HFFc6 (cell line): ENCODE results near the gene SAMSN1. TPM values are rescaled to one million over a fixed set of nuclear protein-coding genes. Genes with fewer than 3 reads are reported as not detected.

ENCODE experiments used
- DNase-seq: peaks from one replicate; pipeline ENCODE4 v3.0.0-alpha.2; 2018
- H3K27ac Mint-ChIP-seq: 2 replicates; pipeline ENCODE4 v1.8.0; 2020; ENCODE audit warnings: mild to moderate bottlenecking, mixed read lengths
- H3K27me3 Mint-ChIP-seq: 2 replicates; pipeline ENCODE4 v1.8.0; 2021; ENCODE audit warnings: mild to moderate bottlenecking, moderate library complexity, mixed read lengths; ENCODE audit not compliant: insufficient read depth
- H3K36me3 Mint-ChIP-seq: 2 replicates; pipeline ENCODE4 v1.8.0; 2021; ENCODE audit warnings: low read depth, mixed read lengths
- H3K4me1 Mint-ChIP-seq: 2 replicates; pipeline ENCODE4 v1.8.0; 2020; ENCODE audit warnings: low read depth, mixed read lengths
- H3K4me3 Mint-ChIP-seq: 2 replicates; pipeline ENCODE4 v1.8.0; 2020; ENCODE audit warnings: mild to moderate bottlenecking, moderate library complexity, mixed read lengths
- H3K9me3 Mint-ChIP-seq: 2 replicates; pipeline ENCODE4 v1.8.0; 2020; ENCODE audit warnings: mild to moderate bottlenecking, mixed read lengths
- CTCF ChIP-seq: fragments of 200-600 bp; sonication (generic); IDR thresholded peaks from 2 replicates; pipeline ENCODE4 v1.5.0; 2021; ENCODE audit warnings: antibody characterized with exemption, mild to moderate bottlenecking
- total RNA-seq, 6 experiments: library from RNA; stranded (reverse); fragmentation: NEBNext Ultra II Directional; extraction: Animal tissue kit (Norgen Biotek cat#: 25700); gene quantifications; 2 replicates in 1 of 6; 3 replicates in 5 of 6; pipeline ENCODE4 v1.2.3, GENCODE V29; 2021

The SAMSN1 gene
- total RNA-seq, 6 experiments from 2014 or later = not detected

DNA sequence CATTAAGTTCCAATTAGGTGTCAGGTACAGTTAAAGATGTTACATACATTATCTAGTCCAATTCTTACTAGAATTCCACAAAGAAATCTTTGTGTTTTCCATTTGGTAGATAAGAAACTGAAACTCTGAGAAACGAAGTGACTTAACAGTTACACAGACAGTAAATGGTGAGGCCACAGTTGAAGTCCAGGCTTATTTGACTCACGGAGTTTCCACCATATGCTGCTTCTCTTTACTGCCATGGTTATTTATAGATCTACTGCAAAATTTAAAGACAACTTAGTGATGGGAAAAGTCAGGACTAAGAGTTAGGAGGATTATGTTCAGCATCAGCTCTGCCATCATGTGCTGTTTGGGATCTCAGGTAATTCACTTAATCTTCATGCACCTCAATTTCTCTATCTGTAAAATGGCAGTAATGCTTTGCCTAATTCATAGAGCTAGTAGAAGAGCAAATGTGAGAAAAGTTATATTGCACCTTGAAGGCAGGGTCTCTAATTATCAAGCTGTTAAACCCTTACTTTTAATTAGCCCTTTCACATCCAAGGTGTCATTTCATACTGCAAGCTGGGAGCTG is 26.2 kb upstream of the SAMSN1 start:
- no peak for DNase-seq
- Mint-ChIP-seq H3K4me1 (no peaks in the 10 kb centered on the region), H3K4me3 (no peak overlapping the region), H3K9me3 (peaks cover 26% of the 10 kb centered on the region), H3K27ac (no peak overlapping the region), H3K27me3 (no peaks in the 10 kb centered on the region), H3K36me3 (no peaks in the 10 kb centered on the region; the same call in 1 of the 2 replicates)
- no peak for TF ChIP-seq CTCF

DNA sequence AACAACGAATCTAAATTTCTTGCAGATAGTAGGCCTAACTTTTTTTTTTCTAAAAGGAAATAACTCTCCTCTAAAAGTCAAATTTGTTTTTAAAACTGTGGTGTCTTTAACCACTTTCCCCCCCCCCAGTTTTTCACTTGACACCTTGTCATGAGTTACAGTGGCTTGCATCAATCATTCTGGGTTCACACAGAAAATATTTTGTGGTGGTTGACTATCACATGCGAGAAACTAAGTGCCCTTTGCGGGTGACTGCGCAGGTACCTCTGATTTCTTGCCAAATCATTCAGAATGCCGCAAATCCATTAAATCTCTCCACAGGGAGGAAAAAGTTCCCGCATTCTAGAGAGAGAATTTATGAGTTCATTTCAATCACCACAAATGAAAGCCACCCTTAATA is 23.8 kb upstream of the SAMSN1 start:
- Mint-ChIP-seq H3K4me3 (no peak overlapping the region), H3K27me3 (no peaks in the 10 kb centered on the region), H3K9me3 (peaks cover 24% of the 10 kb centered on the region), H3K4me1 (no peaks in the 10 kb centered on the region), H3K36me3 (no peaks in the 10 kb centered on the region), H3K27ac (no peak overlapping the region)
- TF ChIP-seq CTCF = no peak
- no peak for DNase-seq

GRCh38 chr21:14569026-14569621 is 23.0 kb upstream of the SAMSN1 start:
- no peak overlapping the region for H3K27ac Mint-ChIP-seq
- no peaks in the 10 kb centered on the region; the same call in 1 of the 2 replicates for H3K27me3 Mint-ChIP-seq
- peaks cover 29% of the 10 kb centered on the region for H3K9me3 Mint-ChIP-seq
- H3K36me3 Mint-ChIP-seq = no peaks in the 10 kb centered on the region
- H3K4me3 Mint-ChIP-seq = no peak overlapping the region
- no peak for TF ChIP-seq CTCF
- no peak for DNase-seq
- H3K4me1 Mint-ChIP-seq = no peaks in the 10 kb centered on the region

DNA sequence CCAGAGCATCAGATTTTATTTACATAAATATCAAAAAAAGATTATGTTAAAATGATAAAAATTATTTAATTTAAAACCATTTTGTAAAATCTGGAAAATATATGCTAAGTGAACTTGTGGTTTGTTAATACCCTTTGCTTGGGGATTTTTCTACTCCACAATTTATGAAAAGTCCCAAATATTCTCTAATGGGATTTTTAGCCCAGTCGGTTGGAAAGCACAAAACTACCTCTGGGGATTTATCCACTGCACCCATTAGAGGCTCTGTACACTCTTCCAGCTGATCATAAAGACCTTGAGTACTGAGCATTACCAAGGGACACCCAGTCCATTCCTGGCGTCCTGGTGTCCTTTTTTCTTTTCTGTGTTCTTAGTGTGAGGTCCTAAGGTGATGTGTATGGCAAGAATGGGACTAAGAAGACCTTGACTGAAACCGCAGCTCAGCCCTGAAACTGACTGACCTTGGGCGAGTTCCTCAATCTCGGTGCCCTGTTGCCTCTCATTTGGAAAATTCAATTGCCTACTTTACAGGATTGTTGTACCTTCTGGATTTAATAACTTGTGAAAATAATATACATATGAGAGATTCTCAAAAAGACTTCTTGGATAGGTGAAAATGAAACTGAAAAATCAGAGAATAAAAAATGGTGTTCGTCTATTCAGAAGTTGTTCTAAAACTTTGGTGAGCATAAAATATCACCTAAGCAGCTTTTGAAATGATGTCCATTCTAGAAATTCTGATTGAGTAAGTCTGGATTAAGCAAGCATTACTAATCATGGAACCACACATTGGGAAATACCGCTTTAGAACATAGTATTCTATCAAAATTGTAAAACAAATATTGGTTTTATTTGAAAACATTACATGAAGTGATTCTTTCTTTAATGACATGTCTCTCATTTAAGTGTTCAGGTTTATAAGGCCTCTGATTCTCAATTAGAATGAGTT is 21.5 kb upstream of the SAMSN1 start:
- Mint-ChIP-seq H3K4me1 (no peaks in the 10 kb centered on the region), H3K27me3 (no peaks in the 10 kb centered on the region; the same call in 1 of the 2 replicates), H3K27ac (no peak overlapping the region), H3K9me3 (peaks cover 32% of the 10 kb centered on the region), H3K4me3 (no peak overlapping the region), H3K36me3 (no peaks in the 10 kb centered on the region)
- no peak for TF ChIP-seq CTCF
- DNase-seq = no peak

DNA sequence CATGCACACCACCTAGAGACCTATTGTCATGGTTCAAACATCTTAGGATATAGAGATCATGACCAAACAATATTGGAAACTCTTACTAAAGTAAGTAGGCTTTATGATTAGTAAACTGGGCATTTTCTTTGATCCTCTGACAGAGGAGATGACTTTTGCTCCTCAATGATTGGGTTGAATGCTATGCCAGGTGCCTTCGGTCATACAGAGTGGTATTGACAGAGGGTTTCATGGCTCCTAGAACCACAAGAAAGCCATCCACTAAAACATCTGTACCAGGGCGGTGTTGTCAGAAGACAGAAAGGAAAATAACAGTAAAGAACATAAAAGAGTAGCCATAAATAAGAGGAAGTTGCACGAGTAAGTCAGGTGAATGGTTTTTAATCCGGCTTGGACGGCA is 20.8 kb upstream of the SAMSN1 start:
- no peak overlapping the region for H3K27ac Mint-ChIP-seq
- H3K27me3 Mint-ChIP-seq = no peaks in the 10 kb centered on the region; the same call in 1 of the 2 replicates

More for the DNA sequence above, 20.8 kb upstream of the SAMSN1 start:
- Mint-ChIP-seq H3K36me3 (no peaks in the 10 kb centered on the region), H3K4me1 (no peaks in the 10 kb centered on the region), H3K4me3 (no peak overlapping the region), H3K9me3 (peaks cover 28% of the 10 kb centered on the region)
- no peak for TF ChIP-seq CTCF
- no peak for DNase-seq
